ENCODE data around the gene SLC25A23. TPM values are rescaled to one million over a fixed set of nuclear protein-coding genes. Genes with fewer than 3 reads are reported as not detected.

Gene SLC25A23
- total and polyA plus RNA-seq, 10 of the 15 experiments (the other 5 are each of a cell fraction or from before 2014, with no cell fraction given), result 10.2 to 85.8 (median 50.0) TPM

DNA sequence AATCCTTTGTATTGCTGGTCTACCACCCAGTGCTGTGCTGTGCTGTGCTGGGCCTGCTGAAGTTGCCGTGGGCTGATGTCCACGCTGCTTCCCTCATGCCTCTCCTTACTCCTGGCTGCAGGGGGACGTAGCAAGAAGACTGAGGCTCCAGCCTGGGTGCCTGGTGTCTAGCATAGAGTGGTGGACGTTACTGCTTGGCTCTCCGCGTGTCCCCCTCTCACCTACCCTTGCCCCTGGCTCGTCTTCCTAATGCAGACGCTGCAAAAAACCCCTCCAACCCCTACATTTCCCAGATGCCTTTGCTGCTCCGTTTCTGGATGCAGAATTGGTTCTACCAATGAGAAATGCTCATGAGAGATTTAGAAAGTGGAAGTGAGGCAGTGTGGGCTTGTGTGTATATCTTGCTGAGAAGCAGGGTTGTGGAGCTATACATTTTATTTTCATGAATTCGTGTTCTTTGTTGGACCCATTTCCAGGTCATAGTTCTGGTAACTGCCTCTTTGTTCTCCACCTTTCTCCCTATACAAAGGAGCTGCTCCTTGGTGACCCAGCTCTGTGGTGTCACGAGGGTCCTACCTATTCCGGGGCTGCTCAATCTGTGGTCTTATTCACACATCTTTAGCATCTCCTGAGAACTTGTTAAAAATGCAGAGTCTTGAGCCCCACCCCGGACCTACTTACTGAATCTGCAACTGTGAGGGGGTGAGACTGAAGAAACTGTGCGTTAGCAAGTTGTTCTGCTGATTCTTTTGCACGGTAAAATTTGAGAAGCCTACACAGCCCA lies 29.9 kb upstream of the SLC25A23 start (continued):
- TF ChIP-seq PML (IDR thresholded peaks at IDR 0.05; ENCODE audit: low read length), result peak; percentile 69; the same call in 1 of the 2 replicates
- TF ChIP-seq BRCA1 (IDR thresholded peaks at IDR 0.05; ENCODE audit: low read depth, low read length), result no peak
- TF ChIP-seq NFYB (IDR thresholded peaks at IDR 0.05; ENCODE audit: insufficient read depth, low read depth, low read length), result peak; percentile 57; the same call in 1 of the 2 replicates
- TF ChIP-seq SPI1 (IDR thresholded peaks at IDR 0.05; ENCODE audit: borderline replicate concordance, insufficient read depth, low read depth, low read length), result peak; percentile 72
- TF ChIP-seq LARP7 (IDR thresholded peaks at IDR 0.05), result peak; percentile 48; the same call in 1 of the 2 replicates
- 0 out of 2 replicates have a peak, but pooled peaks have one; percentile 65 for TF ChIP-seq SMAD5 (IDR thresholded peaks at IDR 0.05; ENCODE audit: low read depth)
- peak; percentile 39; the same call in 1 of the 2 replicates for TF ChIP-seq POLR2AphosphoS2 (IDR thresholded peaks at IDR 0.05; ENCODE audit: low read depth, low read length)
- TF ChIP-seq POLR2A (IDR thresholded peaks at IDR 0.05; ENCODE audit: low read depth, low read length), result peak; percentile 67
- no peak for TF ChIP-seq ESRRA (IDR thresholded peaks at IDR 0.05; ENCODE audit: low read length)
- no peak for TF ChIP-seq WRNIP1 (IDR thresholded peaks at IDR 0.05; ENCODE audit: borderline replicate concordance, low read depth, low read length)
- peak; percentile 57; the same call in 1 of the 2 replicates for TF ChIP-seq NBN (IDR thresholded peaks at IDR 0.05)
- 0 out of 2 replicates have a peak, but pooled peaks have one; percentile 38 for TF ChIP-seq CREB1 (IDR thresholded peaks at IDR 0.05; ENCODE audit: low read depth)
- TF ChIP-seq PAX5 (IDR thresholded peaks at IDR 0.05; ENCODE audit: borderline replicate concordance, low read depth, low read length), result no peak
- TF ChIP-seq IRF4 (IDR thresholded peaks at IDR 0.05; ENCODE audit: low read depth, low read length), result peak; percentile 47; the same call in 1 of the 2 replicates
- TF ChIP-seq, protein P1, sequence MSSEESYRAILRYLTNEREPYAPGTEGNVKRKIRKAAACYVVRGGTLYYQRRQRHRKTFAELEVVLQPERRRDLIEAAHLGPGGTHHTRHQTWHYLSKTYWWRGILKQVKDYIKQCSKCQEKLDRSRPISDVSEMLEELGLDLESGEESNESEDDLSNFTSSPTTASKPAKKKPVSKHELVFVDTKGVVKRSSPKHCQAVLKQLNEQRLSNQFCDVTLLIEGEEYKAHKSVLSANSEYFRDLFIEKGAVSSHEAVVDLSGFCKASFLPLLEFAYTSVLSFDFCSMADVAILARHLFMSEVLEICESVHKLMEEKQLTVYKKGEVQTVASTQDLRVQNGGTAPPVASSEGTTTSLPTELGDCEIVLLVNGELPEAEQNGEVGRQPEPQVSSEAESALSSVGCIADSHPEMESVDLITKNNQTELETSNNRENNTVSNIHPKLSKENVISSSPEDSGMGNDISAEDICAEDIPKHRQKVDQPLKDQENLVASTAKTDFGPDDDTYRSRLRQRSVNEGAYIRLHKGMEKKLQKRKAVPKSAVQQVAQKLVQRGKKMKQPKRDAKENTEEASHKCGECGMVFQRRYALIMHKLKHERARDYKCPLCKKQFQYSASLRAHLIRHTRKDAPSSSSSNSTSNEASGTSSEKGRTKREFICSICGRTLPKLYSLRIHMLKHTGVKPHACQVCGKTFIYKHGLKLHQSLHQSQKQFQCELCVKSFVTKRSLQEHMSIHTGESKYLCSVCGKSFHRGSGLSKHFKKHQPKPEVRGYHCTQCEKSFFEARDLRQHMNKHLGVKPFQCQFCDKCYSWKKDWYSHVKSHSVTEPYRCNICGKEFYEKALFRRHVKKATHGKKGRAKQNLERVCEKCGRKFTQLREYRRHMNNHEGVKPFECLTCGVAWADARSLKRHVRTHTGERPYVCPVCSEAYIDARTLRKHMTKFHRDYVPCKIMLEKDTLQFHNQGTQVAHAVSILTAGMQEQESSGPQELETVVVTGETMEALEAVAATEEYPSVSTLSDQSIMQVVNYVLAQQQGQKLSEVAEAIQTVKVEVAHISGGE (CRISPR knock-in tag; IDR thresholded peaks at IDR 0.05), result no peak
- TF ChIP-seq HCFC1 (IDR thresholded peaks at IDR 0.05; ENCODE audit: low read length), result peak; percentile 37
- TF ChIP-seq RUNX3 (IDR thresholded peaks at IDR 0.05; ENCODE audit: low read length), result peak; percentile 60
- TF ChIP-seq FOXK2 (IDR thresholded peaks at IDR 0.05), result peak; percentile 50; the same call in 1 of the 2 replicates
- peak; percentile 51; the same call in 1 of the 3 replicates for TF ChIP-seq POU2F2 (IDR thresholded peaks at IDR 0.05; ENCODE audit: borderline replicate concordance, low read depth, low read length)
- 0 out of 2 replicates have a peak, but pooled peaks have one; percentile 48 for TF ChIP-seq TBL1XR1 (IDR thresholded peaks at IDR 0.05; ENCODE audit: low read depth, low read length)
- peak; percentile 71 for TF ChIP-seq KLF5 (IDR thresholded peaks at IDR 0.05; ENCODE audit: partially characterized antibody)
- TF ChIP-seq SP1 (IDR thresholded peaks at IDR 0.05; ENCODE audit: low read depth, low read length), result no peak
- TF ChIP-seq IKZF1 (conservative IDR thresholded peaks at IDR 0.05), result peak; percentile 58; the same call in 1 of the 2 replicates
- TF ChIP-seq RELA (IDR thresholded peaks at IDR 0.05; ENCODE audit: borderline replicate concordance, partially characterized antibody), result peak; percentile 2
- TF ChIP-seq, protein P2, sequence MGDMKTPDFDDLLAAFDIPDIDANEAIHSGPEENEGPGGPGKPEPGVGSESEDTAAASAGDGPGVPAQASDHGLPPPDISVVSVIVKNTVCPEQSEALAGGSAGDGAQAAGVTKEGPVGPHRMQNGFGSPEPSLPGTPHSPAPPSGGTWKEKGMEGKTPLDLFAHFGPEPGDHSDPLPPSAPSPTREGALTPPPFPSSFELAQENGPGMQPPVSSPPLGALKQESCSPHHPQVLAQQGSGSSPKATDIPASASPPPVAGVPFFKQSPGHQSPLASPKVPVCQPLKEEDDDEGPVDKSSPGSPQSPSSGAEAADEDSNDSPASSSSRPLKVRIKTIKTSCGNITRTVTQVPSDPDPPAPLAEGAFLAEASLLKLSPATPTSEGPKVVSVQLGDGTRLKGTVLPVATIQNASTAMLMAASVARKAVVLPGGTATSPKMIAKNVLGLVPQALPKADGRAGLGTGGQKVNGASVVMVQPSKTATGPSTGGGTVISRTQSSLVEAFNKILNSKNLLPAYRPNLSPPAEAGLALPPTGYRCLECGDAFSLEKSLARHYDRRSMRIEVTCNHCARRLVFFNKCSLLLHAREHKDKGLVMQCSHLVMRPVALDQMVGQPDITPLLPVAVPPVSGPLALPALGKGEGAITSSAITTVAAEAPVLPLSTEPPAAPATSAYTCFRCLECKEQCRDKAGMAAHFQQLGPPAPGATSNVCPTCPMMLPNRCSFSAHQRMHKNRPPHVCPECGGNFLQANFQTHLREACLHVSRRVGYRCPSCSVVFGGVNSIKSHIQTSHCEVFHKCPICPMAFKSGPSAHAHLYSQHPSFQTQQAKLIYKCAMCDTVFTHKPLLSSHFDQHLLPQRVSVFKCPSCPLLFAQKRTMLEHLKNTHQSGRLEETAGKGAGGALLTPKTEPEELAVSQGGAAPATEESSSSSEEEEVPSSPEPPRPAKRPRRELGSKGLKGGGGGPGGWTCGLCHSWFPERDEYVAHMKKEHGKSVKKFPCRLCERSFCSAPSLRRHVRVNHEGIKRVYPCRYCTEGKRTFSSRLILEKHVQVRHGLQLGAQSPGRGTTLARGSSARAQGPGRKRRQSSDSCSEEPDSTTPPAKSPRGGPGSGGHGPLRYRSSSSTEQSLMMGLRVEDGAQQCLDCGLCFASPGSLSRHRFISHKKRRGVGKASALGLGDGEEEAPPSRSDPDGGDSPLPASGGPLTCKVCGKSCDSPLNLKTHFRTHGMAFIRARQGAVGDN (IDR thresholded peaks at IDR 0.05), result peak; percentile 96
- no peak for TF ChIP-seq SMC3 (IDR thresholded peaks at IDR 0.05; ENCODE audit: borderline replicate concordance, low read length)
